ENCODE data around the gene FEN1.
A peak's percentile ranks its signal among the peaks of the same experiment; 100 is the strongest.

FEN1 gene

DNA sequence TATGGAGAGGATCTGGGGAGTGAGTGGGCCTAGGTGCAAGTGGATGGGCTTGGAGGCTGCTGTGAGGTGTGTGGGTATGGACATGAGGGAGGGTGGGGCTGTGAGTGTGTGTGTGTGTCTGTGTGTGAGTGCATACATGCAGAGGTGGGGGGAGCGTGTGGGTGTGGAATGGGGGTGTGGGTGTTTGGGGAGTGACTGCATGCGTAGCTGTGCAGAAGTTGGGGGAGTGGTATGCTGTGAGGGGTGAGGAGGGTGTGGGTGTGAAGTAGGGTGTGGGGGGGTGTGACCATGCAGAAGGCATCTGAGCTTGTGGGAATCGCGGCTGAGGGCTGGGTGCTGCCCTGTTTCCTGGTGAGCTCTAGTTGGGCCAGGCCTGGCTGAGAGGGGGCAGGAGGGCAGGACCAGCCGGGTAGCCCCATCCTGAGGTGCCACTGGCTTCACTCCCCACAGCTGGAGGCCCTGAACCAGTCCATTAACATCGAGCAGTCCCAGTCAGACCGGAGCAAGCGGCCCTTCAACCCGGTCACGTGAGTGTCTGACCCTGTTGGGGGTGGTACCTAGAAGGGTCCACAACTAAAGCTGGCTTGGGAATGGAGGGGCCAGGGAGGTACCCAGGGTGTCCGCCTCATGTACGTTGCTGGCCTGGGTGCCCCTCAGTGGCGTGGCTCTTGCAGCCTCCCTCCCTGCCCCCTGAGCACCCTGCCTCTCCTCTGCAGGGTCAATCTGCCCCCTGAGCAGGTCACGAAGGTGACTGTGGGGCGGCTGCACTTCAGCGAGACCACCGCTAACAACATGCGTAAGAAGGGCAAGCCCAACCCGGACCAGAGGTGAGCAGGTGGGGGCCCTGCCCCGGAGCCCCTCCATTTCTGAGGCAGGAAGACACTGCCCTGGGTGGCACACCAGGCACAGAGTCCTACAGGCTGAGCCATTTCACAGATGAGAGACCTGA is 16.8 kb upstream of the FEN1 start:
- no peak for DNase-seq
- H4K8ac ChIP-seq (ENCODE audit: low read depth, low read length), result no peak overlapping the region
- no peaks in the 10 kb centered on the region for H3K4me1 ChIP-seq (ENCODE audit: control insufficient read depth, low read depth, low read length)
- no peak overlapping the region for H3K4ac ChIP-seq (ENCODE audit: low read depth, low read length)
- H2BK15ac ChIP-seq (replicated peaks; ENCODE audit: low read depth), result no peak overlapping the region
- no peak overlapping the region for H3K27ac ChIP-seq (ENCODE audit: low read depth, low read length)
- no peak overlapping the region for H4K5ac ChIP-seq (ENCODE audit: low read length)
- no peaks in the 10 kb centered on the region for H3K36me3 ChIP-seq (ENCODE audit: control insufficient read depth, insufficient read depth, low read length)
- peak overlapping the region; percentile 7 for H3K56ac ChIP-seq (ENCODE audit: low read length)
- no peak overlapping the region for H2BK5ac ChIP-seq (ENCODE audit: low read length)
- no peaks in the 10 kb centered on the region for H3K27me3 ChIP-seq (ENCODE audit: insufficient read depth, low read length, poor library complexity)
- WGBS (ENCODE audit: extremely low coverage, insufficient coverage, low lambda C conversion rate), result 100% methylated on average over 1 of the region's 20 CpGs
- H3K18ac ChIP-seq (ENCODE audit: low read length), result no peak overlapping the region
- no peak overlapping the region for H3K9ac ChIP-seq (ENCODE audit: low read length)
- no peaks in the 10 kb centered on the region for H3K79me1 ChIP-seq (ENCODE audit: low read length)
- H3K79me2 ChIP-seq (ENCODE audit: control insufficient read depth, insufficient read depth, low read length), result no peaks in the 10 kb centered on the region
- H3K4me2 ChIP-seq (ENCODE audit: low read length), result no peak overlapping the region
- H3K23ac ChIP-seq (ENCODE audit: low read length), result no peak overlapping the region
- no peak overlapping the region for H2BK120ac ChIP-seq (ENCODE audit: low read depth, low read length)
- no peak overlapping the region for H2AK5ac ChIP-seq (ENCODE audit: low read length)
- H3K4me3 ChIP-seq (ENCODE audit: low read length), result no peak overlapping the region

DNA sequence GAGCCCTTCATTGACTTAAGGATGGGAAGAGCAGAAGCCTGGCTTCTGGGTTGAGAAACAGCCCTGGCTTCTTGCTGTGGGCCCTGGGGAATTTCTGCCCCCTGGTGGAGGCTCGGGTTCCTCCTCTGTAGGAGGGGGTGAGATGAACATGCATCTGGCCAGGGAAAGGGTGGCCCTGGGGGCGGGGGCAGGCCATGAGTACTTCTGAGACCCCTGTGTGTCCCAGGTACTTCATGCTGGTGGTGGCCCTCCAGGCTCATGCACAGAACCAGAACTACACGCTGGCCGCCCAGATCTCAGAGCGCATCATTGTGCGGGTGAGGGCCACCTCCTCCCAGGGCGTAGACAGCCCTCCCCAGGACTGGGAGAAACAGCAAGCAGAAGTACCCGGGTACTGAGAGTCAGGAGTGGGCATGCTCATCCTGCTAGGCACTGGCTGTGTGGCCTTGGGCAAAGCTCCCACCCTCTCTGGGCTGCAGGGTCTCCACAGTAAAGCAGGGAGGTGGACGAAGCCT is 16.1 kb upstream of the FEN1 start:
- no peak overlapping the region for H2BK120ac ChIP-seq (ENCODE audit: low read depth, low read length)
- peak; percentile 86 for DNase-seq

DNA sequence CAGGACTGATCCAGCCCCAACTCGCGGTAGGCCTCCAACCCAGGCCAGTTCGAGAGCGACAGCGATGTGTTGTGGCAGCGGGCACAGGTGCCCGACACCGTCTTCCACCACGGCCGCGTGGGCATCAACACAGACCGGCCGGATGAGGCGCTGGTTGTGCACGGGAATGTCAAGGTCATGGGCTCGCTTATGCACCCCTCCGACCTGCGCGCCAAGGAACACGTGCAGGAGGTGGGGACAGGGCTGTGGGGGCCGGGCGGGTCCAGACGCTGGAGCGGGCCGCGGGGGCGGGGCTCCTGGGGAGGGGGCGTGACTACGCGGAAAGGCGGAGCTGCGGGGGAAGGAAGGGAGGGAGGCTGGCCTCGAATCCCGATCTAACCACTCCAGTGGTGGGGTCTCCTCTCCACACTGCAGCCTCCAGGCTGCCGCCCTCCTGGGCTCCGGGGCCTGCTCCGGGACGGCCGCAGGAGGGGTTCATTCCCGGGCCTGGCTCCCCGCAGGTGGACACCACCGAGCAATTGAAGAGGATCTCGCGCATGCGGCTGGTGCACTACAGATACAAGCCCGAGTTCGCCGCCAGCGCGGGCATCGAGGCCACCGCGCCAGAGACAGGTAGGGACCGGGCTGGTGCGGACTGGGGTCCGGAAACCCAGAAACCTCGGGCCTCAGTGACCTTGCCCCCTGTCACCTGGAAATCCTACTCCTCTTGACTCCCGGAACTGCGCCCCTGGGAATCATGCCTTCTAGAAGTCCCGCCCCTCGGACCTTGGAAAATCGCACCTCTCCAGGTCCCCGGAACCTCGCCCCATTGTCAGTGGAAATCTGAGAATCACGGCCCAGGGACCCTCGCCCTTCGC is 15.2 kb upstream of the FEN1 start:
- Histone ChIP-seq H3K4me3 (ENCODE audit: low read length) (no peak overlapping the region), H3K4me2 (ENCODE audit: low read length) (no peak overlapping the region), H3K18ac (ENCODE audit: low read length) (no peak overlapping the region), H3K79me2 (ENCODE audit: control insufficient read depth, insufficient read depth, low read length) (no peaks in the 10 kb centered on the region), H2BK15ac (replicated peaks; ENCODE audit: low read depth) (no peak overlapping the region), H3K27me3 (ENCODE audit: insufficient read depth, low read length, poor library complexity) (no peaks in the 10 kb centered on the region), H3K4ac (ENCODE audit: low read depth, low read length) (no peak overlapping the region), H3K79me1 (ENCODE audit: low read length) (no peaks in the 10 kb centered on the region), H4K5ac (ENCODE audit: low read length) (no peak overlapping the region), H3K23ac (ENCODE audit: low read length) (no peak overlapping the region), H2BK120ac (ENCODE audit: low read depth, low read length) (no peak overlapping the region), H3K4me1 (ENCODE audit: control insufficient read depth, low read depth, low read length) (no peaks in the 10 kb centered on the region), H3K36me3 (ENCODE audit: control insufficient read depth, insufficient read depth, low read length) (no peaks in the 10 kb centered on the region), H4K8ac (ENCODE audit: low read depth, low read length) (no peak overlapping the region), H3K27ac (ENCODE audit: low read depth, low read length) (no peak overlapping the region), H2AK5ac (ENCODE audit: low read length) (no peak overlapping the region), H3K56ac (ENCODE audit: low read length) (peak overlapping the region; percentile 49), H2BK5ac (ENCODE audit: low read length) (no peak overlapping the region), H3K9ac (ENCODE audit: low read length) (no peak overlapping the region)
- no peak for DNase-seq
- WGBS (ENCODE audit: extremely low coverage, insufficient coverage, low lambda C conversion rate), result no CpG with 5 or more reads among the region's 67 CpGs

More for the DNA sequence above, 16.1 kb upstream of the FEN1 start:
- Histone ChIP-seq H3K4me3 (ENCODE audit: low read length) (no peak overlapping the region), H3K56ac (ENCODE audit: low read length) (no peak overlapping the region), H3K4ac (ENCODE audit: low read depth, low read length) (no peak overlapping the region), H2BK15ac (replicated peaks; ENCODE audit: low read depth) (no peak overlapping the region), H3K9ac (ENCODE audit: low read length) (no peak overlapping the region), H3K23ac (ENCODE audit: low read length) (no peak overlapping the region), H2AK5ac (ENCODE audit: low read length) (no peak overlapping the region), H3K27me3 (ENCODE audit: insufficient read depth, low read length, poor library complexity) (no peaks in the 10 kb centered on the region), H4K8ac (ENCODE audit: low read depth, low read length) (no peak overlapping the region), H3K79me1 (ENCODE audit: low read length) (no peaks in the 10 kb centered on the region), H3K18ac (ENCODE audit: low read length) (no peak overlapping the region), H3K36me3 (ENCODE audit: control insufficient read depth, insufficient read depth, low read length) (no peaks in the 10 kb centered on the region), H3K4me1 (ENCODE audit: control insufficient read depth, low read depth, low read length) (no peaks in the 10 kb centered on the region), H3K27ac (ENCODE audit: low read depth, low read length) (no peak overlapping the region), H3K79me2 (ENCODE audit: control insufficient read depth, insufficient read depth, low read length) (no peaks in the 10 kb centered on the region), H2BK5ac (ENCODE audit: low read length) (no peak overlapping the region), H3K4me2 (ENCODE audit: low read length) (no peak overlapping the region), H4K5ac (ENCODE audit: low read length) (no peak overlapping the region)
- no CpG with 5 or more reads among the region's 9 CpGs for WGBS (ENCODE audit: extremely low coverage, insufficient coverage, low lambda C conversion rate)

DNA sequence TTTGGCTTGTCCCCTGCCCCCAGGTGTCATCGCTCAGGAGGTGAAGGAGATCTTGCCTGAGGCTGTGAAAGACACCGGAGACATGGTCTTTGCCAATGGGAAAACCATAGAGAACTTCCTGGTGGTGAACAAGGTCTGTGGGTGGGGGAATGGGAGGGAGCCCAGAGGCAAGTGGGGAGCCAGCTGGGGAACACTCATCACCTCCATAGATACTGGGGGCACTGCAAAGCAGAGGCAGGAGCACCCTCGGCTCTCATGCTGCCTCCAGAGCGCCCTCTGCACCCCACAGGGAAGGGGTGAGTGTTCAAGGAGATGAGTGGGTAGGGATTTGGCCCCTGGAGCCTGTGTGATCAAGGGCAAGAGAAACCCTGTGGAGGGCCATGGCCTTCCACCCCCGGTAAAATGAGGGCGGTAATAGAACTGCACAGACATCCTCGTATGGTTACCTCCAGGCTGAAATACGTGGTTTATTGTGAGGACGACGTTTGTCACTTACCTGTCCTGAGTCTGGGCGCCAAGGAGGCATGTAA is 14.3 kb upstream of the FEN1 start:
- Histone ChIP-seq H3K4ac (ENCODE audit: low read depth, low read length) (no peak overlapping the region), H3K18ac (ENCODE audit: low read length) (no peak overlapping the region), H3K23ac (ENCODE audit: low read length) (no peak overlapping the region), H3K27me3 (ENCODE audit: insufficient read depth, low read length, poor library complexity) (no peaks in the 10 kb centered on the region), H2BK120ac (ENCODE audit: low read depth, low read length) (no peak overlapping the region), H3K36me3 (ENCODE audit: control insufficient read depth, insufficient read depth, low read length) (no peaks in the 10 kb centered on the region), H3K56ac (ENCODE audit: low read length) (no peak overlapping the region), H4K8ac (ENCODE audit: low read depth, low read length) (no peak overlapping the region), H4K5ac (ENCODE audit: low read length) (no peak overlapping the region), H3K9ac (ENCODE audit: low read length) (no peak overlapping the region), H3K4me2 (ENCODE audit: low read length) (no peak overlapping the region), H3K4me3 (ENCODE audit: low read length) (no peak overlapping the region), H2BK15ac (replicated peaks; ENCODE audit: low read depth) (no peak overlapping the region), H3K4me1 (ENCODE audit: control insufficient read depth, low read depth, low read length) (no peaks in the 10 kb centered on the region), H2BK5ac (ENCODE audit: low read length) (no peak overlapping the region), H2AK5ac (ENCODE audit: low read length) (no peak overlapping the region), H3K27ac (ENCODE audit: low read depth, low read length) (no peak overlapping the region), H3K79me1 (ENCODE audit: low read length) (no peaks in the 10 kb centered on the region), H3K79me2 (ENCODE audit: control insufficient read depth, insufficient read depth, low read length) (no peaks in the 10 kb centered on the region)
- WGBS (ENCODE audit: extremely low coverage, insufficient coverage, low lambda C conversion rate), result no CpG with 5 or more reads among the region's 11 CpGs
- no peak for DNase-seq

DNA sequence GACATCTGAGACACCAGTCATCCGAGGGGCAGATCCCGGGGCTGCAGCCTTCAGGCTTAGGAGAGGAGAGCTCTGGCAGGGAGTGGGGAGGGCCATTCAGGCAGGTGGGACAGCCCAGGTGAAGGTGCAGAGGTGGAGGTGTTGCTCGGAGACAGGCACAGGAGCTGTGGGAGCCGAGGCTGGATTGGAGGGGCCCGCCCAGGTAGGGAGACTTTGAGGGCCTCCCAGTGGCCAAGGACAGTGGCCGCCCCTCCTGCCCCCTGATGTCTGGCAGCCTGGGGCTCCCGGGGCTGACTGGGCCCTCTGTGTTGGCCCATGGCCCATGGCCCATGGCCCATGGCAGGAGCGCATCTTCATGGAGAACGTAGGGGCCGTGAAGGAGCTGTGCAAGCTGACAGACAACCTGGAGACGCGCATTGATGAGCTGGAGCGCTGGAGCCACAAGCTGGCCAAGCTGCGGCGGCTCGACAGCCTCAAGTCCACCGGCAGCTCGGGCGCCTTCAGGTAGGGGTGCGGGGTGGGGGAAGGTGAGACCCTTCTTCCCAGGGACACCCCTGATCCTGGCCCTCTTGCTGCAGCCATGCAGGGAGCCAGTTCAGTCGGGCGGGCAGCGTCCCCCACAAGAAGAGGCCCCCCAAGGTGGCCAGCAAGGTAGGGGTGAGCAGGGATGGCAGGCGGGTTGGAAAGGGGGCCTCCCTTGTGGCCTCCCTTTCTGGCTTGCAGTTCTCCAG is 13.6 kb upstream of the FEN1 start:
- H3K27ac ChIP-seq (ENCODE audit: low read depth, low read length), result no peak overlapping the region
- no peak overlapping the region for H2AK5ac ChIP-seq (ENCODE audit: low read length)
- H2BK5ac ChIP-seq (ENCODE audit: low read length), result no peak overlapping the region
- H4K5ac ChIP-seq (ENCODE audit: low read length), result no peak overlapping the region
- no peaks in the 10 kb centered on the region for H3K4me1 ChIP-seq (ENCODE audit: control insufficient read depth, low read depth, low read length)
- no peak overlapping the region for H3K4ac ChIP-seq (ENCODE audit: low read depth, low read length)
- H2BK120ac ChIP-seq (ENCODE audit: low read depth, low read length), result no peak overlapping the region
- no peak overlapping the region for H3K4me3 ChIP-seq (ENCODE audit: low read length)
- DNase-seq, result no peak
- no peak overlapping the region for H3K23ac ChIP-seq (ENCODE audit: low read length)
- no peaks in the 10 kb centered on the region for H3K36me3 ChIP-seq (ENCODE audit: control insufficient read depth, insufficient read depth, low read length)
- no peaks in the 10 kb centered on the region for H3K79me1 ChIP-seq (ENCODE audit: low read length)
- H4K8ac ChIP-seq (ENCODE audit: low read depth, low read length), result no peak overlapping the region
- no CpG with 5 or more reads among the region's 24 CpGs for WGBS (ENCODE audit: extremely low coverage, insufficient coverage, low lambda C conversion rate)
- no peak overlapping the region for H3K18ac ChIP-seq (ENCODE audit: low read length)
- H3K27me3 ChIP-seq (ENCODE audit: insufficient read depth, low read length, poor library complexity), result no peaks in the 10 kb centered on the region
- H3K4me2 ChIP-seq (ENCODE audit: low read length), result no peak overlapping the region
- no peak overlapping the region for H2BK15ac ChIP-seq (replicated peaks; ENCODE audit: low read depth)
- no peak overlapping the region for H3K9ac ChIP-seq (ENCODE audit: low read length)
- H3K56ac ChIP-seq (ENCODE audit: low read length), result no peak overlapping the region
- H3K79me2 ChIP-seq (ENCODE audit: control insufficient read depth, insufficient read depth, low read length), result no peaks in the 10 kb centered on the region

Measured in mesendoderm (in vitro differentiated cells).